Measurements from ENCODE around the gene KRTAP12-2.
"Not testable (repeated sequence)": the region's sequence is repeated elsewhere in the genome, so short reads cannot be mapped to it uniquely, and the experiment has no call there.

The KRTAP12-2 gene

DNA sequence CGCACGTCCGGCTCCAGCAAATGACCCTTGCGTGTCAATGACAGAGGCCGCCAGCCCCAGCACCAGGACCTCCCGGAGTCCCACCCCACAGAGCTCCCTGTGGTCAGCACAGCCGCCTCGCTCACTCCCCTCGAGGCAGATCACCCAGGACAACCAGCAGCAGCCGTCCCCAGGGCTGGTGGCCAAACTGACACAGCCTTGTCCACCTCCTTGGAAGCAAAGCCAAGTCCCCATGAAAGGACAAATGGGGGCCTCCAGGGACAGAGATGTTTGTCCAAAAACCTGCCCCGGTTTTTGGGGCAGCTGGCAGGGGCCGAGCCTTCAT is 27.4 kb downstream of the KRTAP12-2 start:
- peaks cover 2 to 20% (median 20%) of the 10 kb centered on the region in 5 donors for H3K9me3 ChIP-seq (ENCODE audit: control insufficient read depth in 5 of 5, low read length in 5 of 5)
- no peaks in the 10 kb centered on the region for H3K4me1 ChIP-seq (ENCODE audit: control insufficient read depth in 5 of 5, insufficient read depth in 5 of 5, low read length in 5 of 5)
- H3K27me3 ChIP-seq (ENCODE audit: control insufficient read depth in 5 of 5, insufficient read depth in 4 of 5, low read length in 5 of 5) = peaks cover 9 to 21% (median 13%) of the 10 kb centered on the region in 5 donors
- H3K36me3 ChIP-seq (ENCODE audit: control insufficient read depth in 5 of 5, insufficient read depth in 5 of 5, low read length in 5 of 5) = no peaks in the 10 kb centered on the region
- no peak overlapping the region for H3K4me3 ChIP-seq (ENCODE audit: low read depth in 1 of 5, low read length in 5 of 5)
- no peak overlapping the region for H3K27ac ChIP-seq (ENCODE audit: low read depth, low read length)
- H3K9ac ChIP-seq (ENCODE audit: low read length in 5 of 5) = no peak overlapping the region

DNA sequence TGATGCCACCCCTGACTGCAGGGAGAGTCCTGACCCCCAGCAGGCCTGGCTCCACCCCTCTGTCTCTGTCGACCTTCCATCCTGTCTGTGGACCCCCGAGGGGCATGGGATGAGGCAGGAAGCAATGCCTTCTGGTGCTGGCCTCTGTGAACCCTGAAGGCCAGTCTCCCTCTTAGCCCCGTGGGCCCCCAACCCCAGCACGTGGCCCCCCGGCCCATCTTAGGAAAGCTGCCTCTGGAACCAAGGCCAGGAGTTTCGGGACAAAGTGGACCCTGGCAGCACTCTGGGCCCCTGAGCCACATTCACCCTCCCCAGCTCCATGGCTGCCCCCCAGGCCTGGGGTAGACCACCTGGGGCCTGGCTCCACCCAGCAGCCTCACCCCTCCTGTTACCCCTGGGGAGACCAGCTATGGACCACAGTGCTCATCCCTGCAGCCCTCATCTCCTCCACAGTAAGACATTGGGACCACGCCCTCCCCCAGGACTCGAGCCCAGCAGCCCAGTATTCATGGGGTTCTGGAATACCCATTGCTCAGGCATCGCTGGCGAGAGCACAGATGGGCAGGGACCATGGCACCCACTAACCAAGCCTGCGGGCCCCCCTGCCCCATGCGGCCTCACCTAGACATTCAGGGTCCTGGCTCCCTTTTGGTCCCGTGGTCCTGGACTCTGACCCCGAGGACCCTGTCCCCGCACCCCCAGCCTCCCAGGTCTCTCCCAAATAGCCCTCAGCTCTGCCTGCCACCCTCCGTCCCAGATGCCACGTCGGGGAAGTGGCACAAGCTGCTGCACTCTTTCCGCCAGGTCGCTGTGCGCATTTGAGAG is 28.0 kb downstream of the KRTAP12-2 start:
- H3K4me1 ChIP-seq (ENCODE audit: control insufficient read depth in 5 of 5, insufficient read depth in 5 of 5, low read length in 5 of 5); H3K9ac ChIP-seq (ENCODE audit: low read length in 5 of 5); H3K36me3 ChIP-seq (ENCODE audit: control insufficient read depth in 5 of 5, insufficient read depth in 5 of 5, low read length in 5 of 5); H3K27ac ChIP-seq (ENCODE audit: low read depth, low read length); H3K4me3 ChIP-seq (ENCODE audit: low read depth in 1 of 5, low read length in 5 of 5): not testable (repeated sequence)
- Histone ChIP-seq H3K9me3 (ENCODE audit: control insufficient read depth in 5 of 5, low read length in 5 of 5) (peaks cover 2 to 15% (median 14%) of the 10 kb centered on the region in 5 donors), H3K27me3 (ENCODE audit: control insufficient read depth in 5 of 5, insufficient read depth in 4 of 5, low read length in 5 of 5) (peaks cover 9 to 21% (median 13%) of the 10 kb centered on the region in 5 donors)

DNA sequence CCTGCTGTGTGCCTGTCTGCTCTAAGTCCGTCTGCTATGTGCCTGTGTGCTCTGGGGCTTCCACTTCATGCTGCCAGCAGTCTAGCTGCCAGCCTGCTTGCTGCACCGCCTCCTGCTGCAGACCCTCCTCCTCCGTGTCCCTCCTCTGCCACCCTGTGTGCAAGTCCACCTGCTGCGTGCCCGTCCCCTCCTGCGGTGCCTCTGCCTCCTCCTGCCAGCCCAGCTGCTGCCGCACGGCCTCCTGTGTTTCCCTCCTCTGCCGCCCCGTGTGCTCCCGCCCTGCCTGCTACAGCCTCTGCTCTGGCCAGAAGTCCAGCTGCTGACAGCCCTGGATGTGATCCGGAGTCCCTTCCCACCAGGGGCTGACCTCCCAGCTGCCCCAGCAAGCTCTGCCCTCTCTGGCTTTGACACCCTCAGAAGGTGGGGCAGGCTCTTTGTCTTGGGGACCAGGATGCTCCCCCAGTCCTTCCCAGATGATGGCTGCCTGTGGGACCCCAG is 28.8 kb downstream of the KRTAP12-2 start:
- peaks cover 9 to 21% (median 13%) of the 10 kb centered on the region in 5 donors for H3K27me3 ChIP-seq (ENCODE audit: control insufficient read depth in 5 of 5, insufficient read depth in 4 of 5, low read length in 5 of 5)
- not testable (repeated sequence) for H3K36me3 ChIP-seq (ENCODE audit: control insufficient read depth in 5 of 5, insufficient read depth in 5 of 5, low read length in 5 of 5); H3K27ac ChIP-seq (ENCODE audit: low read depth, low read length); H3K4me1 ChIP-seq (ENCODE audit: control insufficient read depth in 5 of 5, insufficient read depth in 5 of 5, low read length in 5 of 5); H3K9ac ChIP-seq (ENCODE audit: low read length in 5 of 5); H3K4me3 ChIP-seq (ENCODE audit: low read depth in 1 of 5, low read length in 5 of 5)
- peaks cover 2 to 13% (median 8%) of the 10 kb centered on the region in 5 donors for H3K9me3 ChIP-seq (ENCODE audit: control insufficient read depth in 5 of 5, low read length in 5 of 5)

DNA sequence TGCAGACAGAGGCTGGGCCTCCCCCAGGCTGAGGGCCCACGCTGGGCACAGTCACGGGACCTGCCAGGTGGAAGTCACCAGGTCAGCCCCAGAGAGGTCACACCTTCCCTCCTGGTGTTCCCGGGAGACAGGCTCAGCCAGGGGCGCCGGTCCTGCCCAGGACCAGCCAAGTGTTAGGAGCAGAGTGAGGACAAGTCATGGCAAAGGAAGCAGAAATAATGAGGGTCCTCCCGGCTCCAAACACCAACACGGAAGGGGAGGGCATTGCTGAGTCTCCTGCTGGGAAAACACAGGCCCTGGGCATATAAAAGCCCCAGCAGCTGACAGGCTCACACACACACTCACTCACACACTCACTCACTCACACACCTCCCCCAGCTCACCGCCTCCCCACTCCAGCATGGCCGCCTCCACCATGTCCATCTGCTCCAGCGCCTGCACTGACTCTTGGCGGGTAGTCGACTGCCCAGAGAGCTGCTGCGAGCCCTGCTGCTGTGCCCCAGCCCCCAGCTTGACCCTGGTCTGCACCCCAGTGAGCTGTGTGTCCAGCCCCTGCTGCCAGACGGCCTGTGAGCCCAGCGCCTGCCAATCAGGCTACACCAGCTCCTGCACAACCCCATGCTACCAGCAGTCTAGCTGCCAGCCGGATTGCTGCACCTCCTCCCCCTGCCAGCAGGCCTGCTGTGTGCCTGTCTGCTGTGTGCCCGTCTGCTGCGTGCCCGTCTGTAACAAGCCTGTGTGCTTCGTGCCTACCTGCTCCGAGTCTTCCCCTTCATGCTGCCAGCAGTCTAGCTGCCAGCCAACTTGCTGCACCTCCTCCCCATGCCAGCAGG is 29.5 kb downstream of the KRTAP12-2 start, which contains the start of gene KRTAP10-10:
TSS of gene KRTAP10-10 (plus strand) at position 339 of the 833 bp plus-strand sequence. CDS start at position 401, 62 bp downstream.
- Histone ChIP-seq H3K4me1 (ENCODE audit: control insufficient read depth in 5 of 5, insufficient read depth in 5 of 5, low read length in 5 of 5) (no peaks in the 10 kb centered on the region), H3K27ac (ENCODE audit: low read depth, low read length) (no peak within 1 kb of the TSS), H3K4me3 (ENCODE audit: low read depth in 1 of 5, low read length in 5 of 5) (no peak within 1 kb of the TSS), H3K9ac (ENCODE audit: low read length in 5 of 5) (no peak within 1 kb of the TSS), H3K9me3 (ENCODE audit: control insufficient read depth in 5 of 5, low read length in 5 of 5) (peaks cover 2 to 16% (median 10%) of the 10 kb centered on the region in 5 donors), H3K27me3 (ENCODE audit: control insufficient read depth in 5 of 5, insufficient read depth in 4 of 5, low read length in 5 of 5) (peaks cover 9 to 21% (median 13%) of the 10 kb centered on the region in 5 donors), H3K36me3 (ENCODE audit: control insufficient read depth in 5 of 5, insufficient read depth in 5 of 5, low read length in 5 of 5) (no peaks in the 10 kb centered on the region)

DNA sequence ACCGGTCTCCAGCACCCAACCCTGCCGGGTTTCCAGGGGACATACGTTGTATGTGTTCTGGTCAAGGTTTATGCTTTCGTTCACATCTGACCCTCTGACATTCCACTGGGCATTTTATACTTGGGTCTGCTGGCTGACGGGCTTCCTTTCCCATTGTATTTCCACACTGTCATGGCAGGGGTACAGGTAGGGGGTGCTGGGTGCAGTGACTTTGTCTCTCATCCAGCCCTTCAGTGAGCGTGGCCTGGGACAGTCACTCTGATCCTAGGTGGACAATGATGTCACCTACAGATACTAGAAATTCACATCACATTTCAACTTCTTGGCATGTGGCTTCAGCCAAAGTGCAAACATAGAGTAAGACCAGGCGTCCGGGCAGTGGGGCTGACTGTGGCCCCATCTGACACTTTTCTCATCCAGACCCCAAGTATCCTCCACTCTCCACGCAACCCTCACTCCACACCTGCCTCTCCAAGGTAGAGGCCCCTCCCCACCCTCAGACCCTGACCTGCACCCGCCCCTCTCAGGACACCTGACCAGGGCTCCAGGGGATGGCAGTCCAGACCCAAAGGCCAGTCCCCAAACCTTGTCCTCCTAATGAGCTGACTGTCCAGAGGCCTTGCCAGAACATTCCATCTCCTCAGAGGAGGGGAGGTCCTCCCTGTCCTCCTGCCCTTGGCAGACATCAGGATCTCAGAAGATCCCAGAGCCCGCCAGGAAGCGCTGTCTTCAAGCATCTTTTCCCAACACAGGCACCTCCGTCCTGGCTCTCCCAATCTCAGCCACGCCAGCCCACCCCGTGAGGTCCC is 30.3 kb downstream of the KRTAP12-2 start:
- H3K4me1 ChIP-seq (ENCODE audit: control insufficient read depth in 5 of 5, insufficient read depth in 5 of 5, low read length in 5 of 5) = no peaks in the 10 kb centered on the region
- H3K9ac ChIP-seq (ENCODE audit: low read length in 5 of 5) = no peak overlapping the region
- H3K27me3 ChIP-seq (ENCODE audit: control insufficient read depth in 5 of 5, insufficient read depth in 4 of 5, low read length in 5 of 5) = peaks cover 9 to 21% (median 13%) of the 10 kb centered on the region in 5 donors
- no peak overlapping the region for H3K4me3 ChIP-seq (ENCODE audit: low read depth in 1 of 5, low read length in 5 of 5)
- no peak overlapping the region for H3K27ac ChIP-seq (ENCODE audit: low read depth, low read length)
- H3K36me3 ChIP-seq (ENCODE audit: control insufficient read depth in 5 of 5, insufficient read depth in 5 of 5, low read length in 5 of 5) = no peaks in the 10 kb centered on the region
- H3K9me3 ChIP-seq (ENCODE audit: control insufficient read depth in 5 of 5, low read length in 5 of 5) = peaks cover 2 to 21% (median 17%) of the 10 kb centered on the region in 5 donors

DNA sequence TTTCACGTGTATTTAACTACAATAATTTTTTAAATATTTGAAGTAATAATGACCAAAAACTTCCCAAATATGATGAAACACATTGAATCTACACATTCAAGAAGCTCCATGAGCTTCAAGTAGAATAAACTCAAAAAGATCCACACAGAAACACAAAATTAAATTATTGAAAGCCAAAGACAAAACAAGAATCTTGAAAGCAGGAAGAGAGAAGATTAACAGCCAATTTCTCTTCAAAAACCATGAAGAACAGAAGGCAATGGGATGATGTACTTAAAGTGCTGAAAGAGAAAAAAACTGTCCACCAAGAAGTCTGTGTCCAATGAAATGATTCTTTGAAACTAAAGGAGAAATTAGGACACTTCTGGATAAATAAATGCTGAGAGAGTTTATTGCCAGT is 34.7 kb downstream of the KRTAP12-2 start:
- H3K9me3 ChIP-seq (ENCODE audit: control insufficient read depth in 5 of 5, low read length in 5 of 5) = peaks cover 4 to 23% (median 17%) of the 10 kb centered on the region in 5 donors
- H3K27ac ChIP-seq (ENCODE audit: low read depth, low read length) = no peak overlapping the region
- no peak overlapping the region for H3K9ac ChIP-seq (ENCODE audit: low read length in 5 of 5)
- H3K36me3 ChIP-seq (ENCODE audit: control insufficient read depth in 5 of 5, insufficient read depth in 5 of 5, low read length in 5 of 5) = no peaks in the 10 kb centered on the region
- no peak overlapping the region for H3K4me3 ChIP-seq (ENCODE audit: low read depth in 1 of 5, low read length in 5 of 5)
- peaks cover 12 to 21% (median 18%) of the 10 kb centered on the region in 5 donors for H3K27me3 ChIP-seq (ENCODE audit: control insufficient read depth in 5 of 5, insufficient read depth in 4 of 5, low read length in 5 of 5)
- peaks cover 0 to 3% (median 0%) of the 10 kb centered on the region in 5 donors for H3K4me1 ChIP-seq (ENCODE audit: control insufficient read depth in 5 of 5, insufficient read depth in 5 of 5, low read length in 5 of 5)

DNA sequence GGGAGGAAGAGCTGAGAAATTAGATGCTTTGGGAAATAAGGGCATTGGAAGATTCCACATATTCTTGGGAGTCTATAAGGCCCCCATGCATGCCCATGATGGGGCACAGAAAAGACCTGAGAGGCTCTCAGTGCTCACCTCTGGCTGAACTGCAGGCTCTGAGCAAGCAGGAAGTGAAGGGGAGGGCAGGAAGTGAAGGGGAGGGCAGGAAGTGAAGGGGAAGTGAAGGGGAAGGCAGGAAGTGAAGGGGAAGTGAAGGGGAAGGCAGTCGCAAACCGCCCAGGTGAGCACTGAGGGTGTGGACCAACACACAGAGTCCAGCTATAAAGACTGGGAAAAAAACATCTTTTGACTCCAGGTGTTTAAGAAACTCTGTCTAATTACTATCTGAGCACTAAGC is 36.3 kb downstream of the KRTAP12-2 start:
- Histone ChIP-seq H3K9me3 (ENCODE audit: control insufficient read depth in 5 of 5, low read length in 5 of 5) (peaks cover 4 to 23% (median 17%) of the 10 kb centered on the region in 5 donors), H3K4me1 (ENCODE audit: control insufficient read depth in 5 of 5, insufficient read depth in 5 of 5, low read length in 5 of 5) (peaks cover 0 to 4% (median 0%) of the 10 kb centered on the region in 5 donors), H3K27ac (ENCODE audit: low read depth, low read length) (no peak overlapping the region), H3K4me3 (ENCODE audit: low read depth in 1 of 5, low read length in 5 of 5) (no peak overlapping the region), H3K27me3 (ENCODE audit: control insufficient read depth in 5 of 5, insufficient read depth in 4 of 5, low read length in 5 of 5) (peaks cover 12 to 30% (median 19%) of the 10 kb centered on the region in 5 donors), H3K36me3 (ENCODE audit: control insufficient read depth in 5 of 5, insufficient read depth in 5 of 5, low read length in 5 of 5) (no peaks in the 10 kb centered on the region), H3K9ac (ENCODE audit: low read length in 5 of 5) (no peak overlapping the region)

DNA sequence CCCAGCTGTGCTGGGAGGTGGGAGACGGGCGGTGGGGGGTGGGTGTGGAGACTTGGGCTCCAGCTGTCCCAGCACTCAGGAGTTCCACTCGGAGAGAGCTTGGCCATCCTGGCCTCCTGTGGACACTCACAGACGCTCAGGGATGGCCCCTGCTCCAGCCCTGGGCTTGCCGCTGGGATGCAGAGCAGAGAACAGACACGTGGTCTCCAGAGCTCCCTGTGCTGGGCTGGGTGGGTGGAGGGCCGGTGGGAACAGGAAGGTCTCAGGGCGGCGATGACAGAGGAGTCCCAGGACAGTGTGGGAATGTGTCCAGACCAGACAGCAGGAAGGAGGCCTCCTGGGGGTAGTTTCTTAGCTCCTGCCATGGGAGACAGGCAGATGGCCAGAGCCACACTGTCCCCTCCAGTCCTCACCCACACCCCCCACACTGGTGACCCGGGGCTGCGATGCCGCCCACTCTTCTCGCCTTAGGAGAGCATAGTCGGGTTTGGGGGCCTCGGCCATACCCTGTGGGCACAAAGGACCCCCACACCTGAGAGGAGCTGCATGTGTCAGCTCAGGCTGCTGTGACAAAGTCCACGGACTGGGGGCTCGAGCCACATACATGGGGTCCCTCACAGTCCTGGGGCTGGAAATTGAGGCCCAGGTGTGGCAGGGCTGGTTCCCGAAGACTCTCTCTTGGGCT is 37.9 kb downstream of the KRTAP12-2 start:
- Histone ChIP-seq H3K27me3 (ENCODE audit: control insufficient read depth in 5 of 5, insufficient read depth in 4 of 5, low read length in 5 of 5) (peaks cover 12 to 29% (median 19%) of the 10 kb centered on the region in 5 donors), H3K27ac (ENCODE audit: low read depth, low read length) (no peak overlapping the region), H3K4me1 (ENCODE audit: control insufficient read depth in 5 of 5, insufficient read depth in 5 of 5, low read length in 5 of 5) (peaks cover 0 to 4% (median 0%) of the 10 kb centered on the region in 5 donors), H3K36me3 (ENCODE audit: control insufficient read depth in 5 of 5, insufficient read depth in 5 of 5, low read length in 5 of 5) (no peaks in the 10 kb centered on the region), H3K9me3 (ENCODE audit: control insufficient read depth in 5 of 5, low read length in 5 of 5) (peaks cover 7 to 32% (median 22%) of the 10 kb centered on the region in 5 donors), H3K9ac (ENCODE audit: low read length in 5 of 5) (no peak overlapping the region), H3K4me3 (ENCODE audit: low read depth in 1 of 5, low read length in 5 of 5) (no peak overlapping the region)

DNA sequence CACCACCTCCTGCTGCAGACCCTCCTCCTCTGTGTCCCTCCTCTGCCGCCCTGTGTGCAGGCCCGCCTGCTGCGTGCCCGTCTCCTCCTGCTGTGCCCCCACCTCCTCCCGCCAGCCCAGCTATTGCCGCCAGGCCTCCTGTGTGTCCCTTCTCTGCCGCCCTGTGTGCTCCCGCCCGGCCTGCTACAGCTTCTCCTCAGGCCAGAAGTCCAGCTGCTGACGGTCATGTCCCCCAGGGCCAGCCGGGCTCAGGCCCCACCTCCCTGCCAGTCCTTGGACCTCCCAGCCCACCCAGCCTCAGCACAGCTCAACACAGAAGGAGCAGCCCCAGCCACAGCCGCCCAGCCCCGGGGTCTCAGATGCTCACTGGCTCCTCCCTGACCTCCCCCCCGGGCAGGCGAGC is 38.9 kb downstream of the KRTAP12-2 start:
- not testable (repeated sequence) for H3K9ac ChIP-seq (ENCODE audit: low read length in 5 of 5); H3K36me3 ChIP-seq (ENCODE audit: control insufficient read depth in 5 of 5, insufficient read depth in 5 of 5, low read length in 5 of 5); H3K4me1 ChIP-seq (ENCODE audit: control insufficient read depth in 5 of 5, insufficient read depth in 5 of 5, low read length in 5 of 5); H3K27ac ChIP-seq (ENCODE audit: low read depth, low read length); H3K4me3 ChIP-seq (ENCODE audit: low read depth in 1 of 5, low read length in 5 of 5)
- peaks cover 12 to 29% (median 19%) of the 10 kb centered on the region in 5 donors for H3K27me3 ChIP-seq (ENCODE audit: control insufficient read depth in 5 of 5, insufficient read depth in 4 of 5, low read length in 5 of 5)
- H3K9me3 ChIP-seq (ENCODE audit: control insufficient read depth in 5 of 5, low read length in 5 of 5) = peaks cover 11 to 41% (median 26%) of the 10 kb centered on the region in 5 donors
